ENCODE results near the gene MYADML2. TPM values are rescaled to one million over a fixed set of nuclear protein-coding genes. Genes with fewer than 3 reads are reported as not detected.

Gene MYADML2
- total RNA-seq, 3 donors from 2014 or later: 0.13 TPM; not detected in 2

- H3K36me3 ChIP-seq (ENCODE audit: low read depth): no peaks in the 10 kb centered on the region
- TF ChIP-seq CTCF (IDR thresholded peaks at IDR 0.05): no peak
- H3K9me3 ChIP-seq: no peaks in the 10 kb centered on the region
- intact Hi-C loops (cut with DNase I, micrococcal nuclease): no loop called here
- peaks cover 18% of the 10 kb centered on the region for H3K4me1 ChIP-seq (ENCODE audit: low read depth)
- DNase-seq (no peak), ATAC-seq (no peak)
- no peak overlapping the region for H3K4me3 ChIP-seq
These were observed 13.8 kb downstream of the MYADML2 start for GRCh38 chr17:81933178-81933699.

- no peaks in the 10 kb centered on the region for H3K9me3 ChIP-seq
- no peak for TF ChIP-seq CTCF (IDR thresholded peaks at IDR 0.05)
- intact Hi-C loops (cut with DNase I, micrococcal nuclease): no loop called here
- no peak overlapping the region for H3K4me3 ChIP-seq
- no peak for DNase-seq
- ATAC-seq: no peak
- peaks cover 19% of the 10 kb centered on the region for H3K4me1 ChIP-seq (ENCODE audit: low read depth)
- no peaks in the 10 kb centered on the region for H3K36me3 ChIP-seq (ENCODE audit: low read depth)
These were observed 14.6 kb downstream of the MYADML2 start for GRCh38 chr17:81932333-81932983.

DNA sequence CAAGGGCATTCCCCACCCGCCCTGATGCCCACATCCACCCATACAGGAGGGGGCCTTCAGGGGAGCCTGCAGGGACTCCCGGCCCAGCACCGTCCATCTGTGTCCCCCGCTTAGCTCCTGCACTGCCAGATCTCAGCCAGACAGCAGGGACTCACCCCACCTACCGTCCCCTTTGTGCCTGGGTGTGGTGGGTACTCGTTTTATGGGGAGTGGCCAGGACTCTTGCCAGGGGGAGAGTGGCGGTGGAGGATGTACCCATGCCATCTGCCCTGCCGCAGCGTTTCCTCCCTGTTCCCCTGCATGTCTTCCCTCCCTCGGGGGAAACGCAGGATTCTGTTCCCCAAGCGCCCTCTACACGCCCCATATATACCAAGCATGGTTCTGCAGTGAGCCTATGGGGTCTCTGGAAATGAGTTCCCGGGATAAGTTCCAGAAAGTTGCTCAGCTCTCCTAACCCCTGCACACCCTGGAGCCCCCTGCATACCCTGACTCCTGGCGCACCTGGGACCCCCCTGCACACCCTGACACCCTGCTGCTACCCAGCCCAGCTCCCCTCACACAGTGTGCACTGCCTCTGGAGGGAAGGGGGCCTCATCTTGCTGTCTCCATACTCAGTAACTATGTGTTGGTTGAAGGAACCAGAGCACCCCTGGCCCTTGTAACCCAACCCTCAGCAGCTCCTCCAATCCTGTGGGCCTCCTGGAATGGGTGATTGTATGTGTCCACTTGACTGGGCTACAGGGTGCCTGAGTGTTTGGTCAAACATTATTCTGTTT lies 15.3 kb downstream of the MYADML2 start:
- H3K4me1 ChIP-seq (ENCODE audit: low read depth): peaks cover 18% of the 10 kb centered on the region
- H3K9me3 ChIP-seq: no peaks in the 10 kb centered on the region
- no peak overlapping the region for H3K4me3 ChIP-seq
- no peak for ATAC-seq
- peak in 2 of 3 donors; percentile 47 to 50 for DNase-seq
- TF ChIP-seq CTCF (IDR thresholded peaks at IDR 0.05): no peak
- H3K36me3 ChIP-seq (ENCODE audit: low read depth): no peaks in the 10 kb centered on the region
- intact Hi-C loops (cut with DNase I, micrococcal nuclease): no loop called here

DNA sequence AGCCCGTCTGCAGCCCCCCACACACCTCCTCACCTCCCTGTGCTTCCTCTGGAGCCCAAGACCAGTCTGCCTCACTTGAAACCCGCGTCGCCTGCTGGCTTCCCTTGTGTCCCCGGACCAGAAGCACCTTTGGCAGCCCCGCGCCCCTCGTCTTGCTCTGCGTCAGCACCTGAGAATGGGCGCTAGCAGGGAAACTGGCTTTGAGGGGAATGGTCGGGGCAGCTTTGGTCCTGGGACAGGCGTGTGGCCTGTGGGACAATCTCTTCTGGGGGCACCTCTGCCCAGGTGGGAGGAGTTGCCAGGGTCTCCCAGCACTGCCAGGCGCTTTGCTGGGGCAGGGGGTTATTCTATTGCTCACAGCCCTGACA lies 15.9 kb downstream of the MYADML2 start:
- ATAC-seq: no peak
- Histone ChIP-seq H3K36me3 (ENCODE audit: low read depth) (no peaks in the 10 kb centered on the region), H3K4me1 (ENCODE audit: low read depth) (peaks cover 18% of the 10 kb centered on the region), H3K9me3 (no peaks in the 10 kb centered on the region), H3K4me3 (no peak overlapping the region)
- TF ChIP-seq CTCF (IDR thresholded peaks at IDR 0.05): no peak
- peak in 2 of 3 donors; percentile 33 to 48 for DNase-seq
- intact Hi-C loops (cut with DNase I, micrococcal nuclease): no loop called here

DNA sequence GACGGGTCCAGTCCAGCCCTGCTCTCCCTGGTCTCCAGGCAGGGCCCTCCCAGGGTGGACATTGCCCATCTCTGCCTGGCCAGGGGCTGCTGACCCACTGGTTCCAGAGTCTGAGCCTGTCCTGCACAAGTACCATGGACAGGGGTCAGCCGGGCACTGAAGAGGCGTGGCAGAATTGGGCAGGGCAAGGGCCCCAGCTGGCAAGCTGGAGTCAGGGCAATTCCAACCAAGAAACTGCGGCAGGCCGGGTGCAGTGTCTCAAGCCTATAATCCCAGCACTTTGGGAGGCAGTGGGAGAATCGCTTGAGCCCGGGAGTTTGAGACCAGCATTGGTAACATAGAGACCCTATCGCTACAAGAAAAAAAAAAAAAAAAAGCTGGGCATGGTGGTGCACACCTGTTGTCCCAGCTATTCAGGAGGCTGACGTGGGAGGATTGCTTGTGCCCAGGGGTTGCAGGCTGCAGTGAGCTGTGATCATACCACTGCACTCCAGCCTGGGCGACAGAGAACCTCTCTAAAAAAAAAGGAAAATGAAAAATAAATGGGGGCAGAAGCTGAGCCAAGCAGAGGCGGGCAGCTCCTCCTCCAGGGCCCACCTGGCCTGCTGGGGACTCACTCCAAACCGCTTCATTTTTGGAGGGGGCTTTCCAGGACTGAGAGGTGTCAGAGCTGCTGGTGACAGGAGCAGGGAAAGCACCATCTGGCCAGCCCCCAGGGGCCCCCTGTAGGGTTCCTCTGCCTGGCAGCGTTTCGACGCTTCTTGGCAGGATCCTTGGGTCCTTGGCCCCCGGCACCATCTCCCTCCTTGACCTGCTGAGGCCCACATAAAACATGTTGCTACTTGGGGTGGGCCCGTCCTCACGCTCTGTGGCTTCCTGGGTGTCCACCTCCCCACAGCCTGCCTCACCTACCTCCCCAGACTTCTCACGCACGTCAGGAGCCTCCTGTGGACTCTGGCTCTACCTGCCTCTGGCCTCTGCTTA lies 16.6 kb downstream of the MYADML2 start:
- ATAC-seq: no peak
- DNase-seq: peak; percentile 58 to 68 (median 67)
- Histone ChIP-seq H3K36me3 (ENCODE audit: low read depth) (no peaks in the 10 kb centered on the region), H3K9me3 (no peaks in the 10 kb centered on the region), H3K4me3 (no peak overlapping the region), H3K4me1 (ENCODE audit: low read depth) (peaks cover 24% of the 10 kb centered on the region)
- intact Hi-C loops (cut with DNase I, micrococcal nuclease): no loop called here
- TF ChIP-seq CTCF (IDR thresholded peaks at IDR 0.05): no peak

All from mucosa of descending colon (tissue), 3 donors.